GM18868 (cell line): Measurements from ENCODE around the gene KIRREL3.

Source experiments
- ATAC-seq: cut with Tn5 transposase; IDR thresholded peaks from one replicate; pipeline ENCODE4 v1.9.1; 2021; ENCODE audit warnings: mild to moderate bottlenecking, moderate library complexity; ENCODE audit not compliant: unreplicated experiment

Gene KIRREL3

DNA sequence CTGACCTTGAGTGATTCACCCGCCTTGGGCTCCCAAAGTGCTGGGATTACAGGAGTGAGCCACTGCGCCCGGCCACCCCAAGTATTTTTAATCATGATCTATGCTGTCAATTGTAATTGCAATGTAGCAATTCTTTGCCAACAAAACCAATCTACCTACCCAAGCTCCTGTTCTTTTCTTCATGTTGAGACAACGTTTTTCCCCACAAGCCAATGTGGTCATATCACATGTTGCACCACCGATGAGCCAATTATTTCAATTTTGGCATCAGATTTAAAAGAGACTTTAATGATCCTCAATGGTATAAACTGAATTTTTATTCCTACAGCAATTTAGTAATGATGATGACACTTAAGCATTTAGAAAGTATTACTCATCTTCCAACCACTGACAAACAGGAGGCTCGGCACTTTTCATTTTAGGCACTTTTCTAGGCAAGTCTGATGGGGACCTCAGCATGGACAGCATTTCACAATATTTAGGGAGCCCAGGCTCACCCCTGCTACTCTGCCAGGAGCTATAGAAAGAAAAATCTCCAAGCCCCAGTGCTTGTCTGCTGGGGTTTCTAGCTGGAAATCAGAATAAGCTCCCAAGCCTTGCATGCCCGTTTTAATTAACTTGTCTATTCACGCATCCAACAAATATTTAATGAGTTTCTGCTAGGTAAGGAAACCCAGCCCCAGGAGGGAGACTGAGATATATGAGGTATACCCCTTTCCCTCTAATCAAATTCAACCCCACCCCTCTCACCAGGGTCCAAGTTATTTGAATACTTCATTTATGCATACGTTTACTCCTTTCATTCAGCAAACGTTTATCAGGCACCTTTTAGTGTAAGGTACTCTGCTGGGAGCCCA, 353.6 kb downstream of the KIRREL3 start:
- no peak for ATAC-seq

DNA sequence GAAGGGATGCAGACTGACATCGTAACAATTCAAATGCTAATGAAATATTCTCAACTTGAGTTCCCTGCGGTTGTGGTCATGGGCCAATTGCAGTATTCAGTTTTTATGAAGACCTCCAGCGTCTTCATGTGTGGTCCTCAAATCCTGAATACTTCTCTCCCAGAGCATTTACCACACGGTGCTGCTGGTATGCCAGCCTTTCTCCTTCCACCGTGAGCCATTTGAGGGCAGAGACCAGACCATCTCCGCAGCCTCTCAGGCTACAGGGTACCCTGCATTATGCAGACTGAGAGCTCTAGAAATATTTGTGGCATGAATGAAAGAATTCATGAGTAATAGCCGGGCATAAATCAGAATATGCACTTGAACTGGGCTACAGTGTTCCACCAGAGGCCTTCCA, 355.4 kb downstream of the KIRREL3 start:
- ATAC-seq: no peak

DNA sequence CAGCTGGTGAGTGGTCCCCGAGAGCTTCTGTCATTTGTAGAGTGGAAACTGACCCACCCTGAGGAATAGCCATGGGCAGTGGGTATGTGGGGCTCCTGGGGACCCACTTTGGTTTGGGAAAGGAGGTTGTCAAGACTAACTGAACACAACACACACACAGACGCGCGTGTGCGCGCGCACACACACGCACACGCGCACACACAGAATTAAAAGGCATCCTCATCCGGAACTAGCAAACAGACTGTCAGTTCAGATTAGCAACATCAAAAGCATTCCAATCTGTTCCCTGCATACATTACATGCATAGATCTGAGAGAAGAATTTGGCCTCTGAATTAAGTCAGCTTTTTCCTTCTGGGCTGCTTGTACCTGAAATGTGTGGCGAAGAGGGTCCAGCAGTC, 360.4 kb downstream of the KIRREL3 start:
- no peak for ATAC-seq

DNA sequence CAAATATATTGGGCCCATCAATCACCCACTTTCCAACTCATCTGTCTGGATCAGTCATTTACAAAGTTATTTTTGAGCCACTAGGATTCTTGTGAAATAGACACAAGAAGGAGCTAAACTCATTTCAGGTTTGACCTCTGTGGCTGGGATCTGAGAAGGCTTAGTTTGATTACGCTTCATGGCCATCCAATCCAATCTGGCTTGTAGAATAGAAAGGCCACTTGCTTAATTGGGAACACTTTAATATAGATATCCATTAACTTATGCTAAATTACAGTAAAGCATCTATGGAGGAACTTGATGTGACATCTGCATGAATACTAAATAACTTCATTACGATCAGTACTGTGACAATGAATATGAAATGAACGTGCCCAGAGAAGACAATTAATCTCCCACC, 360.9 kb downstream of the KIRREL3 start:
- ATAC-seq: no peak

DNA sequence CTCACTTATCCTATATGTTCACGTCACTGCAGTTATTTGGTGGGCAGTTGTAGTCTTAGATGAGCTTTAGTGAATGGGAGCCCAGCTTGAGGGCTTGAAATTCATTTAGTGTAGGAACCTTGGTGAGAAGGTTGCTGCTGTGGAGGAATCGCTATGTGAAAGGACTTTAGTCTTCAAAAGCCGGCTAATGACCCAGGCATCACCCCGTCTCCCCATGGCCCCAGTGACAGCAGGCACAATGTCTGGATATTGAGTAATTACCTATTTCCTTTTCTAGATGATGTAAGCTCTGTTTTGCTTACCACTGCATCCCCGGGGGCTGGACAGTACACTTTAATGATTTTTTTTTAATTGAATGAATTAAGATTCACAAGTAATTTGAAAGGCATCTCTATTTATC, 361.9 kb downstream of the KIRREL3 start:
- no peak for ATAC-seq

DNA sequence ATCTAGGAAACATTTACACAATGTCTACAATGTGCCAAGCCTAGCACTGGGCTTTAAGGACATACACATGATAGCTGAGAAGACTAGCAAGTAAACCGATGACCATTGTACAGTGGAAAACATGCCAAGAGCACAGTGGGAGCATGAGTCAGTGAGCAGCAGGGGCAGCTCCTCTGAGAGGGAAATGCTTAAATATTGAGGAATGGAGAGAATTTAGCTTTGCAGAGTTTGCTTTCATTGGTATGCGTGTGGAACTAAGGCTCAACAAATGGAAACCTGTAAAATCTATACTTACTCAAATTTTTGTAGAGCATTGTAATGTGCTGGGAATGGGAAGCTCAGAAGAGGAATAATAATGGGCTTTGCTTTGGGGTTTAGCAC, 362.8 kb downstream of the KIRREL3 start:
- no peak for ATAC-seq

DNA sequence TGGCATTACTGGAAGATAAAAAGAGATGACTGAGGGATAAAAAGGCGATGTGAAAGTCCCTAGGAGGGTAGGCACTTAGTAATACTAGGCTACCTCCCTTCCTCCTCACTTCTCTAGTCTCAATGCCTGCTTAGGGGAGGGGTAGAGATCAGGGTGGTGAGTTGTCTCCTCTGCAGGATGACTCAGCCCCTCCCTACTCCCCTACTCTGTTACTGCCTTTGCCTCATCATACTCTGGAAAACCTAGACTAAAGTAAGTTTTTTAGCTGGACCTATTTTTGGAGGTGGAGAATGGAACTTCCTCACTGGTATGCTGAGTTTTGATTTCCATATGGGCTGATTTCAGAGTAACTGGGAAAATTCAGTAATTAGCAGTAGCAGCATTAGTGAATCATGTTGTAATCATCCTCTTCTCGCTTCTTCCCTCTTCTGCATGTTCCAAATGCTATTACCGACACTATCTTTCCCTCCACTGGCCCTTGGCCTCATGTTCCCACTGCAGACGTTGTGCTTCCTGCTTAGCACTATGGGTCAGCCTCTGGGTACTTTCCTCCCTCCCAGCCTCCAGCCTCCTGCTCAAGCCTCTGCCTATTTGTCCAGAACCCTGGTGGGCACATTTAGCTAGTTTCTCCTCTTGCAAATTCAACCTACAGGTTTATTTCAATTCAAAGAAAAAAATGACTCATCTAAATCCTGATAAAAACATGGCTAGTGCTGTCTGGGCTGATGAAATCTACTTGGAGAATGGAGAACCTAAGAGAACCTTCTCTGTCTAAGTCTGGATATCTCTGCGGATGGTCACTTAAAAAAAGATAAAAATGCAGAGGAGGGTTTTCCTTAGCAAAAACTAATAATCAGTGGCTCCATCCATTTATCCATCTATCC, 363.4 kb downstream of the KIRREL3 start:
- ATAC-seq: no peak

DNA sequence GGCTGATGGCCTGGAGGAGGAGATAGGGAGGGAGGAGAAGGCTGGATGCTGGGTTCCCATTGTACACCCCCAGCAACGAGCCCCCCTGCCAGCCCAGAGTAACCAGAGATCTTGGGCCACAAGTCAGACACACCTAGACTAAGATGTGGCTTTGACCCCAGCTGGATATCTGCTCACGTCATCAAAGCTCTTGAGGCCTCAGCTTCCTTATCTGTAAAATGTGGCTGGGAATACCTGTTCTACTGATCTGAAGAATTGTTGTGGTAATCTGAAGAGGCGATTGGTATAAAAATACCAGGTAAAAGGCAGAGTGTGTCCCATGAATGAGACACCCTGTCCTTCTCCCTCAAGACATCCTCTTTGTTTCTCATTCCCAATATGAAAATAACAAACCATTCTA, 365.1 kb downstream of the KIRREL3 start:
- ATAC-seq: no peak

DNA sequence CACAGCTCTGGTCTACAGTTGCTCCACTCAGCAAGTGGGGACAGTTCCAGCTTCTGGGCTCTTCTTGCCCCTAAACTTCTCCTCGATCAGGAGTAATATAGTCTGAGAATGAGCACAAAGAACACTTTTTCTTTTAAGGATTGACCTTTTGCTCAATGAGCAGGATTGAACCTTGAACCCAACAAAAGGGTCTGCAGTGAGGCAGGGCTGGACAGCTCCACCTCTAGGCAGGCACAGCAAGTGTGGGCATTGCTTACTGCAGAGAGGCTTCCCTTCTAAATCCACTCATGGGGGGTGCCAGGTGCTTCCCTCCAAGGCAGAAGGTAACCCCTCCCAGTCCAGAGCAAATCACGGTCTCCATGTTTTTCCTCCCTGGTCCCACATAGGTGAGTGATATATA, 365.6 kb downstream of the KIRREL3 start:
- no peak for ATAC-seq

DNA sequence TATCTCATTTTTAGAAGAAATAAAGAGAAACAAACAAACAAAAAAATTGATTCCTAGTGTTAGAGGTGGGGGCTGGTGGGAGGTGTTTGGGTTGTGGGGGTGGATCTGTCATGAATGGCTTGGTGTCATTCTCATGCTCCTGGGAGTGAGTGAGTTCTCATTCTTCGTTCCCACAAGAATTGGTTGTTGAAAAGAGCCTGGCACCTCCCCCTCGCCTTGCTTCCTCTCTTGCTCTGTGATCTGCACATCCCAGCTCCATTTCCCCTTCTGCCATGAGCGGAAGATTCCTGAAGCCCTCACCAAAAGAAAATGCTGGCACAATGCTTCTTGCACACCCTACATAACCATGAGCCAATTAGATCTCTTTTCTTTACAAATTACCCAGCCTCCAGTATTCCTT, 367.2 kb downstream of the KIRREL3 start:
- no peak for ATAC-seq

DNA sequence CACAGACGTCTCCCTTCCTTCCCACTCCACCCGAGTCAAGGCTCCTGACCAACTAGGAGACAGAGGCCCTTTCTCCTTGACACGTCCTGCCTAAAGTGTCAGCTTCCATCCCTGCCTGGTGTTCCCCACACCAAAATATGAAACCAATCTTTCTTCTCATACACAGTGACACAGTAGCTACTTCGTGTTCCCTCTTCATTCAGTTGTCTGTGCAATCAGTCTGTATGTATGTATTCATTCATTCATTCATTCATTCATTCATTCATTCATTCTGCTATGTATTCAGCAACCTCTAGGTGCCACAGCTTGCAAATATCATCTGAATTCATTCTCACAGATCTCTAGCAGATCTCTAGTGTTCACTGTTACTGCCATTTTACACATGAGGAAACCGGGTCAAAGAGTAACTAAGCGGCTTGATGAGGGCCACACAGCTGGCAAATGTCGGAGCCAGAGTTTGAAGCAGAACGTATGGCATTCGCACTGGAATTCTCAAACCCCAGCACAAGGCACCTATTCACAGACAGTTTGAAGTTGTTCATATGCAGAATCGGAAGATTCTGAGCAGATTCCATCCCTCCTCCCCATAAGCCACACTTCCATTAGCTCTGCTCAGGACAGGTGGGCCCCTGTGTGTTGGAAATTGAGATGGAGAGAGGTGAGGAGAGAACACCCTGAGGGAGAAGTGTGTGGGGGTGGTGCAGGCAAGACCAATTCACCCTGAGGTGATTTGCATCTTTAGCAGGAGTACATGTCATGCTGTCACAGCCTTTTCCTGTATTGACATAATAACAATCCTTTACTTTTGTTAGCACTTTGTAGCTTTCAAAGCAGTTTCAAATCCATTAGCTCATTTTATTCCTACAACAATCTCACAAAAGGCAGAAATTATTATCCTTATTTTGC, 369.4 kb downstream of the KIRREL3 start:
- no peak for ATAC-seq

DNA sequence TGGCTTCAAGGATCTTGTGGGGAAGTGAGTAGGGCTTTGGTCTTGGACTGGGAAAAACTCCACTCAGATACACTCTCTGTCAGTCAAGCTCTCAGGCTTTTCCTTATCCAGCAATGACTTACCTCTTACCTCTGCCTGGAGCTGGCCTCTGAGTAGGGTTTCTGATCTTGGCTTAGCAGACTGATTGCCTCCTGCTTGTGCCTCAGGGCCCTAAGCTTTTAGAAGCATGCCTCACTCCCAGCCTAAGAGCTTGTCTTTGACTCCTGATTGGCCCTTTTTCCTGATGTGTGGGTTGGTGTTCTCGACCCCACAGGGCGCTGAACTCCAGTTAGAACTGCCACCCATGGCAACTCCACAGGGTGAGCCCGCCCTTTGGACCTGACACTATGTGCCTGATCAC, 370.1 kb downstream of the KIRREL3 start:
- ATAC-seq: no peak

DNA sequence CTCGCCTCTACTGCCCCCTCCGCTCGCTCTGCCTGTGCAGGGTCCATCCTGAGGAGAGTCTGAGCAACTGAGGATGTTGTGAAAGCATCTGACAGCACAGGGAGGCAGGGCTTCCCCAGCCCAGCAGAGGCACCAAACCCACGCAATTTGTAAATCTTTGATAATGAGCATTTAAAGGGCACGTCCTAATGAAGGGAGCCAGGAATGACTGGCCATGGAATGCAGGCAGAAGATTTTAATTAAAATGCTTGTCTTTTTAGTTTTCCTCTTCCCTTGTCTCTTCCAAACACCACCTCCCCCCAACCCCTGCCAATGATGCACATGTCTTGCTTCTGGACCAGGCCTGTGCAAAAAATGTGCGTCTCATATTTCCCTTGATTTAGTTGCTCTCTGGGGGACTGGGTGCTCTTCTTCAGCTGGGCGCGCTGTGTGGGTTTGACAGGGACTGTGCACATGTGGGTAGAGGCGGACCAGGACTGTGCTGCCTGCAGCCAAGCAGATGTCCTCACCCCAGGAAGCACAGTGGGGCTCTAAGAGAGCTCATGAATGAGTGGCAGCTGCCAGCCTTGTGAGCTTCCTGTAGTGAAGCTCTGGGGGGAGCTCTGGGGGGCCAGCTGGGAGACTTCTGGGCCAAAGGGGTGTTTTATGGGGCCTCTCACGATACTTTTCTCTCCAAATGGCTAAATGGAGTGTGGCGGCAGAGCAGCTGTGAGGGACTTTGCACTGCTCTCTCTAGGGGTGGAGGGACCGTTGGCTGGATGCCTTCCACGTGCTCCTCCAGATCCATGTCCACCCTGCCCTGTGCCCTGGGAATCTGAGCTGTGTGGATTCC, 371.6 kb downstream of the KIRREL3 start:
- ATAC-seq: no peak

DNA sequence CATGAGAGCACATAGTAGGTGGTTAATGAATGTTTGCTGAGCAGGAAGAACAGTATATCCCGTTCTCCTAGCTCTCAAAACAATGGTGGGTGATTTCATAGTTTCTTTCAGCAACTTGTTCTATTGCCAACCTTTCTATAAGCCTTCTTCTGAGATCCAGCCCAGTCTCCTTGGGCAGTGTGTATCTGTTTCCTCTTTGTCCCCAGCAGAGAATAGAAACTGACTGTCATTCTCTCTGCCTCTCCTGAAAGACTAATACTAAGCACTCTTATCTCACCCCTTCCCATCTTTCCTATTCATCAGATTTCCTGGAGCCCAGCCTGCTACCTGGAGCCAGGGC, 372.1 kb downstream of the KIRREL3 start:
- no peak for ATAC-seq

DNA sequence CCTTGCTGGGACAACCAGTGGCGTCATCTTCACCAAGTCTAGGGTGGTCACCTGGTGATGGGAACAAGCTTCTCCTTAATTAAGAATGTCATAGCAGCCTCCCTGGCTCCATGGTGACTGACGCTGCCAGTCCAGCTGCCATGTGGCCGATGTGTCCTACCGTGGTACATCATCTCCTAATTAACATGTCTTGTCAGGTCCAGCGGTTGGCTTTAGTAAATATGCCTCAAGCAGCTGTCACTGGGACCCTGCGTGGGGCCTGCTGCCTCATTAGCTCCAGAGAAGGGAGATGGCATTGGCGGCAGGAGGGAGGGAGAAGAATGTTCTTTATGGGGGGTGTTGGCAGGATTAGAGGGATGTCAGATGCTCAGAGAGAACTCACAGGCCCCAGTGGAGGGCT, 373.1 kb downstream of the KIRREL3 start:
- no peak for ATAC-seq

DNA sequence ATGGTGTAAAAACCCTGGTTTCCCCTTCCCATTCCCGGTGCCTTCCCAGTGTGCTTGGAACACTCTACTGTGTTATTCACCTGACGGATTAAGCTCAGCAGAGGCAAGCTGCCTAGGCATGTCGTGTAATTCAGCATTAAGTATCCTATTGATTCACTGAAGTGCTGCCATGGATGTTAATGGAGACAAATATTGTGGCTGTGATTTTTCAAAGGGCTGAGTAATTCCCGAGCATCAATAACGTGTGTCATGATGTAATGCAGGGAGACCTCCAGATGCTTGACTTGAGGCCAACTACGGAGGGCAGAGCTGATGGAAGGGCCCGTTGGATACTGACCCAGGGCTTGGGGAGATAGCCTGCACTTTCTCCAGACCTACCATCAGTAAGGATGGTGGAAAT, 376.1 kb downstream of the KIRREL3 start:
- ATAC-seq: no peak

DNA sequence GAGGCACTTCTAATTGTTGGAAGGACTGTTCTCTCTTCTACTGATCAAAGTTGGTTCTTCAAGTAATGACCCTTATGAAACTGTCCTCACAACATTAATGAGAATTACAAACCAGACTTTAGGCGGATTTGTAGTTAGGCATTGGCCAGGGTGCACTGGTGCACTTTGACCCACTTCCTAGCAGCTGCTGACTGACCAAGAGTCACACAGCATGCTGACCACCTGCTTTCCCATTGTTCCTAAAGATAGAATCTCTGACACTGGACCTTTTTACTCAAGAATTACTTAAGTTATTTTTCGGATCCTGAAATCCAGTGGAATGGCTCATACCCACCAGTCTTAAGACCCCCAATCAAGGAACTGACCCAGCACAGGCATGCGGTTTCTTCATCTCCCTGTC, 381.1 kb downstream of the KIRREL3 start:
- no peak for ATAC-seq

DNA sequence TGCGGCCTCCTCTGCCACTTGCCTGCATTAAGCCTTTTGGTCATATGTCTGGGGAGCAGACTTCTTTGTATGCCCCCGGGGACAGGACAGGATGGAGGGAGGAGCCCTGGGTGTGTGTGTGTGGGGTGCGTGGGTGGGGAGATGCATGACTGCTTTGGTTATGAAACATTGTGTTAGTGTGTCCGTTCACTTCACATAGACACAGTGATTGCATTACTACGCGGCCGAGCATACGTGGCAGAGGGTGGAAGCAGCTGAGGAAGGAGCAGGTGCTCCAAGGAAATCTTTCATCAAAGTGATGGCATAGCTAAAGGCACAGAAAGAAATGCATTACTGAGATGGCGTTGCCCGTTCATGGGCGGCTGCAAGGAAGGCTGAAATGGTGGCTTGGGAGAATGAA, 384.7 kb downstream of the KIRREL3 start:
- ATAC-seq: no peak

DNA sequence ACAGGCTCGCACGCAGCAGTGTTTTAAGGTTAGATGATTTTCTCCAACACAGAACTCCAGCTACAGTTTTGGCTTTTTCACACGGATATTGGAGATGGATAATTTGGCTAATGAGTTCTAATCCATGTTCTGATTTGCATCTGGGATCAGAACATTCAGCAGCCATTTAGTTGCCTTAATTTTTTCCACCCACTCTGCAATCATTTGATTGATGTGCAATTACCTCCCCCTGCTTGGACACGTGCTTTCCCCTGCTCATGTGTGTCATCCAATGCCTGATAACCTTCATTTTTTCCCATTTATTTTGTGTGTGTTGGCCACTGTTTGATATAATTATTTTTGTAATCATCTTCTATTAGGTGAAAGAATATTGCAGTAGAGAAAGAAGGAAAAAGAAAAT, 387.3 kb downstream of the KIRREL3 start:
- no peak for ATAC-seq

DNA sequence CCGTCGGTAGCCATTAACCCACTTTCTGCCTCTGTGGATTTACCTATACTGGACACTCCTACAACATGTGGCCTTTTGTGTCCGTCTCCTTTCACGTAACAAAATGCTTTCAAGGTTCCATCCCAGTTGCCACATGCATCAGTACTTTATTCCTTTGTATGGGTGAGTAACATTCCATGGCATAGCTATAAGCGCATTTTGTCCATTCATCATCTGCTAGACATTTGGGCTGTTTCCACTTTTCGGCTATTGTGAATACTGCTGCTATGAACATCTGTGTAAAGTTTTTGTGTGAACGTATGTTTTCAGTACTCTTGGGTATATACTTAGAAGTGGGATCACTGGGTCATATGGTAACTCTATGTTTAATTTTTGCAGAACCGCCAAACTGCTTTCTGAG, 387.9 kb downstream of the KIRREL3 start:
- no peak for ATAC-seq
